ENCODE results near the gene PBX4.

DNA sequence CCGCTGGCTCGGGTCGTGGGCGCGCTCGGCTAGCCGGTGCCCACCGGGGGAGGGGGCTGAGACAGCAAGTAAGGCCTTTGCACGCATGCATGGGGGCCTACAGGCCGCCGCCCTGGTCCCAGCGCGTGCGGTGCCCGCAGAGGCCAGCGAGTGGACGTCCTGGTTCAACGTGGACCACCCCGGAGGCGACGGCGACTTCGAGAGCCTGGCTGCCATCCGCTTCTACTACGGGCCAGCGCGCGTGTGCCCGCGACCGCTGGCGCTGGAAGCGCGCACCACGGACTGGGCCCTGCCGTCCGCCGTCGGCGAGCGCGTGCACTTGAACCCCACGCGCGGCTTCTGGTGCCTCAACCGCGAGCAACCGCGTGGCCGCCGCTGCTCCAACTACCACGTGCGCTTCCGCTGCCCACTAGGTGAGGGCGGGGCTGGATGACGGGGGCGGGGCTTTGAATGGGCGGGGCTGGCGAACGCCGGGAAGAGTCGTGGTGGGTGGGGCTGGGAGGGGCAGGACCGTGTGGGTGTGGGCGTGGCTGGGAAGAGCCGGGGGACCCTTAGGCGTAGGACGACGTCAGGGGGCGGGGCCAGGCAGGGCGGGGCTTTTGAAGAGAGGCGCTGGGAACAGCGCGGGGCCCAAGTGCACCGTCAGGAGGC lies 78.3 kb downstream of the PBX4 start:
- TF ChIP-seq, protein P1, sequence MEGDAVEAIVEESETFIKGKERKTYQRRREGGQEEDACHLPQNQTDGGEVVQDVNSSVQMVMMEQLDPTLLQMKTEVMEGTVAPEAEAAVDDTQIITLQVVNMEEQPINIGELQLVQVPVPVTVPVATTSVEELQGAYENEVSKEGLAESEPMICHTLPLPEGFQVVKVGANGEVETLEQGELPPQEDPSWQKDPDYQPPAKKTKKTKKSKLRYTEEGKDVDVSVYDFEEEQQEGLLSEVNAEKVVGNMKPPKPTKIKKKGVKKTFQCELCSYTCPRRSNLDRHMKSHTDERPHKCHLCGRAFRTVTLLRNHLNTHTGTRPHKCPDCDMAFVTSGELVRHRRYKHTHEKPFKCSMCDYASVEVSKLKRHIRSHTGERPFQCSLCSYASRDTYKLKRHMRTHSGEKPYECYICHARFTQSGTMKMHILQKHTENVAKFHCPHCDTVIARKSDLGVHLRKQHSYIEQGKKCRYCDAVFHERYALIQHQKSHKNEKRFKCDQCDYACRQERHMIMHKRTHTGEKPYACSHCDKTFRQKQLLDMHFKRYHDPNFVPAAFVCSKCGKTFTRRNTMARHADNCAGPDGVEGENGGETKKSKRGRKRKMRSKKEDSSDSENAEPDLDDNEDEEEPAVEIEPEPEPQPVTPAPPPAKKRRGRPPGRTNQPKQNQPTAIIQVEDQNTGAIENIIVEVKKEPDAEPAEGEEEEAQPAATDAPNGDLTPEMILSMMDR (IDR thresholded peaks at IDR 0.05), result no peak
- no peak for TF ChIP-seq POLR2A (IDR thresholded peaks at IDR 0.05)

Measured in adrenal gland (tissue), 5 donors.